AG10803 (cell line): ENCODE results near the gene UBA6.

Experiments
- DNase-seq: peaks from one replicate; pipeline ENCODE4 v3.0.0; 2010; ENCODE audit warnings: low read depth
- H3K4me3 ChIP-seq: 2 replicates; pipeline ENCODE4 v1.5.1; 2011; ENCODE audit warnings: mild to moderate bottlenecking, low read length, control low read depth
- TF ChIP-seq, protein P1 (sequence below): conservative IDR thresholded peaks from 2 replicates; pipeline ENCODE4 v1.5.1; 2011; ENCODE audit warnings: mild to moderate bottlenecking, low read length, control low read depth, inconsistent platforms

Gene UBA6

DNA sequence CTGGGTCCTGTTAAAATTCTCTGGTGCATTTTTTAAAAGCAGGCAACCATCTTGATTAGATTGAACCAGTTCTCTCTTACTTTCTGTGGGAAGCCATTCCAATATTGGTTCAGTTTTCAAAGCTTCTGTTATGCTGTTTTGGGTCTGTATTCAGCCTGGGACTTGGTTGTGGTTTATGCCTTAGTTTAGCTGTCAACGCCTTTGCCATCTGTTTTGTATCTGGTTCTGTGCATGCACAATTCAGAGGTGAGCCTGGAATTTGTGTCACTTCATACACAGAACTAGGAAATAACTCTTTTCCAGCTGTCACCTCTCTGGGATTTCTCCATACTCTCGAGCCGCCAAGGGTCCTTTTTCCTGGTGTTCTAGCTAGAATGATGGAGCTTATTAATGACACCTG is 96.2 kb downstream of the UBA6 start:
- peak; percentile 10 for DNase-seq
- TF ChIP-seq, protein P1, sequence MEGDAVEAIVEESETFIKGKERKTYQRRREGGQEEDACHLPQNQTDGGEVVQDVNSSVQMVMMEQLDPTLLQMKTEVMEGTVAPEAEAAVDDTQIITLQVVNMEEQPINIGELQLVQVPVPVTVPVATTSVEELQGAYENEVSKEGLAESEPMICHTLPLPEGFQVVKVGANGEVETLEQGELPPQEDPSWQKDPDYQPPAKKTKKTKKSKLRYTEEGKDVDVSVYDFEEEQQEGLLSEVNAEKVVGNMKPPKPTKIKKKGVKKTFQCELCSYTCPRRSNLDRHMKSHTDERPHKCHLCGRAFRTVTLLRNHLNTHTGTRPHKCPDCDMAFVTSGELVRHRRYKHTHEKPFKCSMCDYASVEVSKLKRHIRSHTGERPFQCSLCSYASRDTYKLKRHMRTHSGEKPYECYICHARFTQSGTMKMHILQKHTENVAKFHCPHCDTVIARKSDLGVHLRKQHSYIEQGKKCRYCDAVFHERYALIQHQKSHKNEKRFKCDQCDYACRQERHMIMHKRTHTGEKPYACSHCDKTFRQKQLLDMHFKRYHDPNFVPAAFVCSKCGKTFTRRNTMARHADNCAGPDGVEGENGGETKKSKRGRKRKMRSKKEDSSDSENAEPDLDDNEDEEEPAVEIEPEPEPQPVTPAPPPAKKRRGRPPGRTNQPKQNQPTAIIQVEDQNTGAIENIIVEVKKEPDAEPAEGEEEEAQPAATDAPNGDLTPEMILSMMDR: no peak
- H3K4me3 ChIP-seq: no peak overlapping the region

DNA sequence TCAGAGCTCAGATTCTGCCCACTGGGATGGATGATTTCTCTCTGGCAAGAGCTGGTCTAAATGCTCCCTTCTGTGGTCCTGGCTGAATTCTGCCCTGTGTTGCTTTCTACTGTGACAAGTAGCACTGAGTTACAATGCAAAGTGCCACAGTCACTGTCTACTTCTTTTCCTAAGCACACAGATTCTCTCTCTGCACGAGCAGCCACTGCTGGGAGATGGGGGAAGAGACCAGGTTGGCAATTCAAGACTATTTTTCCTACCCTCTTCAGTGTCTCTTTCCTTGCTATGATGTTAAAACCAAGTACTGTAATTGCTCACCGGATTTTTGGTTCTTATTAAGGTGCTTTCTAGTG is 97.0 kb downstream of the UBA6 start:
- TF ChIP-seq, protein P1: no peak
- no peak overlapping the region for H3K4me3 ChIP-seq
- DNase-seq: no peak

DNA sequence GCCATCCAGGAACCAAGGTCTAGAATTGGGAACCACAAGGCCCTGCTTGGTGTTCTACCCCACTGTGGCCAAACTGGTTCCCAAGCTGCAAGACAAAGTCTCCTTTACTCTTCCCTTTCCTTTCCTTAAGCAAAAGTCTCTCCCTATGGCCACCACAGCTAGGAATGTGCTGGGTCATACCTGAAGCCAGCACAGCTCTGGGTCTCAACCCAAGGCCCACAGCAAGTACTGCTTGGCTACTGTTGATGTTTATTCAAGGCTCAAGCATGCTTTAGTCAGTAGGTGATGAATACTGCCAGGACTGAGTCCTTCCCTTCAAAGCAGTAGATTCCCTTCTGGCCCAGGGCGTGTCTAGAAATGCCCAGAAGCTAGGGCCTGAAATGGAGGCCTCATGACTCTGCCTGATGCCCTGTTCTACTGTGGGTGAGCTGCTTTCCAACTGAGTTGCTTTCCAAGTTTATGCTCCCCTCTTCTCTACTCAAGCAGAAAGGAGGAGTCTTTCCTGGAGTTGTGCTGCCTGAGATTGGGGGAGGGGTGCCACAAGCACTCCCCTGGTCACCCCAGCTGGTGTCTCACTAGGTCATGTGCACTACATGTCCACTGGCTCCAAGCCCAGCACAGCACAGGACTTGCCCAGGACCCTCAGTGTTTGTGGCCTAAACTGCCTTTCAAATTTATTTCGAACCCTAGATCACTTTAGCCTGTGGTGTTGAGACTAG is 97.5 kb downstream of the UBA6 start:
- no peak for DNase-seq
- TF ChIP-seq, protein P1: no peak
- H3K4me3 ChIP-seq: no peak overlapping the region

DNA sequence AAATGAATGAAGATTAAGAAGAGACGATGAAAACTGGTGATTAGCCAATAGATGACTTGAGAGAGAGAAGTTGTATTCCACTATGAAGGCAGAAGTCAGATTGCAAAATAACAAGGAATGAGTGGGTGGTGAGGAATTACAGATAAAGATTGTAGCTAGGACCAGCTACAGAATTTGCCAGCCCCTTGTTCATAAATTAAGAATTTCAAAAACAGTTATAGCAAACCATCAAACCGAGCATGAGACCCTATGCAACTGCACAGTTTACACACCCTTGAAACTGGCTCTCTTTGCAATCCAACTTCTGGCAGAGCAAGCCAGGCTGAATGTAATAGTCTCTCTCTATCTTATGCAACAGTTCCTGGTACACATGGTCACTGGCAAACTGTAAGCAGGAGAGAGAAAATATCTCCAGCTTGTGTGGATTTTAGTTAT is 107.2 kb downstream of the UBA6 start:
- TF ChIP-seq, protein P1: no peak
- DNase-seq: peak; percentile 30
- H3K4me3 ChIP-seq: no peak overlapping the region

DNA sequence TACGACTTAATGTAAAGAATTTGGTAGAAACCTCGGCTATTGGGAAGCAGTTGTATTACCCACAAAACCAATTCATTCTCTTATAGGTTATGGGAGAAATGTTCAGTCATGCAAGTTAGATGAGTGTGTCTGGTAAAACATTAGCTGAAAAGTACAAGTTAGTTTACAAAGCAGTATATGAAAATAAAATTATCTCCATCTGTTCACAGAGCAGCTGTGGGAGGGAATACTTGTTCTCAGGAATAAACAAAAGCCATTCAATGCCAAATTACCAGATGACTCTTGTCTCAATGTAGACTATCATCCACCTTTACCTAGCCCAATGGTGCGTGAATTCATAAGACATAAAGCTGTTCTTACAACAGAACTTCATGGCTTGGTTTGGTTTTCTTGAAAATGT is 113.8 kb downstream of the UBA6 start:
- DNase-seq: no peak
- TF ChIP-seq, protein P1: no peak
- H3K4me3 ChIP-seq: no peak overlapping the region

DNA sequence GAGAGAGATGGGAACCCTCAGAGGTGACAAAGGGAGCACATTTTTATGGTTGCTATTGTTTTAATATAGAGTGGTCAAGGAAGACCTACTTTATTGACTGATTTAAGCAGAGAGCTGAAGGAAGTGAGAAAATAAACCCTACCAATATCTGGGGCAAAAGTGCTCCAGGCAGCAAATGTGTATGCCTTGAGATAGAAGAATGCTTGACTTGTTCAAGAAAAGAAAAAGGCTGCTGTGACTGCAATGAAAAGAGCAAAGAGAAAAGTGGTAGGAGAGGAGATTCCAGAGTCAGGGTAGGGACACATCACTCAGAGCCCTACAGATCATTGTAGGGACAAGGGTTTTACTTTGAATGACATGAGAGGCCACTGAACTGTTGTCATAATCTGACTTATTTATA is 116.5 kb downstream of the UBA6 start:
- DNase-seq: no peak
- no peak overlapping the region for H3K4me3 ChIP-seq
- TF ChIP-seq, protein P1: no peak

DNA sequence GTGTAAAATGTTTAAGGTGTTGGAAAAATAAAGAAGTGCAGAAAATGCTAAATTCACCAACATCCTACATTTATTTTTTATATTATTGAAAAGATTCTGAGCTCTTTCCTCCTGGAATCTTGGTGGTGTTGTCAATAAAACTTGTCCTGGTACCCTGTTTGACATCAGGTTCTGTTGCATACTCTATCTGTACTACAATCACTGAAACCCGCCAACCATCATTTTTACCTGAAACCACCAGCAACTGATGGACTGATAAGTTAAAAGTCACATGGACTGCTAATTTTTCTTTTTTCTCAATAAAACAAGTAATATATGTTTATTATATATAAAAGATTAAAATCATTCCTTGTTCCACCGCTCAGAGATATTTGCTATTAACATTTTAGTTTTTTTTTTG is 119.0 kb downstream of the UBA6 start:
- DNase-seq: no peak
- no peak overlapping the region for H3K4me3 ChIP-seq
- TF ChIP-seq, protein P1: no peak
